HG02884 (cell line): ENCODE data around the gene SNAP29.
"Not testable (repeated sequence)": the region's sequence is repeated elsewhere in the genome, so short reads cannot be mapped to it uniquely, and the experiment has no call there.

ENCODE experiments used
- ATAC-seq: cut with Tn5 transposase; IDR thresholded peaks from one replicate; pipeline ENCODE4 v1.9.1; 2021; ENCODE audit warnings: mild to moderate bottlenecking, moderate library complexity; ENCODE audit not compliant: unreplicated experiment

The SNAP29 gene

DNA sequence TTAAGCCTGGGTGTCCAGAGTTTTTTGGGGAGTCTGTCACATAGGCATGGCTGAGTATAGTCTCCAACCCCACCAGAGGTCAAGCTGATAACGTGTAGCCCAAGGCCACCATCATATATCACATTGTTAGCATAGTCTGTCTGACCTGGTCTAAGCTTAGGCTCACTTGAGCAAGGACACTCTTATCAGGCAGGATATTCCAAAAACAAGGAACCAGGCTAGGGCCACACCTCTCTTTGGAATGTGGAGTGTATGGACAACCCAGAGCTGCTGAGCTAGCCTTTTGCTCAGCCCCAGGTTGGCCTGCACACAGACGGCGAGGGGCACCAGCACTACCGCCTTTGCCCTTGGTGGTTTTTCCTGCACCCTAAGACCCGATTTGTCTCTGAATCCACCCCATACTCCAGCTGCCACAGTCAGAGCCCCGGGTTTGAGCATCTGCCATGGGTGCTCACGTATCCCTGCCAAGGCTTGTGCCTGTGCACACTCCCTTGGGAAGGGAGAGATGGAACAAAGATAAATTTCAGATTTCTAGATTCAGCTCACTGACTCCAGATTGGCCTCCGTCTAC, 7.2 kb downstream of the SNAP29 start:
- no peak for ATAC-seq

DNA sequence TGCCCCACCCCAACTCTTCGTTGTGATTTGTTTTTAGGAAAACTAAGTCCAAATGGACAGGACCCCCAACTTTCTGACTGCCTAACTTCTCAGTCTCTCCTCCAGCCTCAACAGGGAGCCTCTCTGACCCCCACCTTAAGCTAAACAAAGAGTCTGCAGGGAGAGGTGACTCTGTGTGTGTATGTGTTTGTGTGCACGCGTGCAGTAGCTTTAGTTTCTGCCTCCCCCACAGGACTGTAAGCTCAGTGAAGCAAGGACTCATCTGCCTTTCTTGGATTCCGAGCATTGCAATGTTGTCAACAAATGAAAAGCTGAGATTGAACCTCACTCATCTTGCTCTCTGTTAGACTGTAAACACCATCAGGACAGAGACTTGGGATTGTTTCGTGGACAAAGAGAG, 7.9 kb downstream of the SNAP29 start:
- no peak for ATAC-seq

DNA sequence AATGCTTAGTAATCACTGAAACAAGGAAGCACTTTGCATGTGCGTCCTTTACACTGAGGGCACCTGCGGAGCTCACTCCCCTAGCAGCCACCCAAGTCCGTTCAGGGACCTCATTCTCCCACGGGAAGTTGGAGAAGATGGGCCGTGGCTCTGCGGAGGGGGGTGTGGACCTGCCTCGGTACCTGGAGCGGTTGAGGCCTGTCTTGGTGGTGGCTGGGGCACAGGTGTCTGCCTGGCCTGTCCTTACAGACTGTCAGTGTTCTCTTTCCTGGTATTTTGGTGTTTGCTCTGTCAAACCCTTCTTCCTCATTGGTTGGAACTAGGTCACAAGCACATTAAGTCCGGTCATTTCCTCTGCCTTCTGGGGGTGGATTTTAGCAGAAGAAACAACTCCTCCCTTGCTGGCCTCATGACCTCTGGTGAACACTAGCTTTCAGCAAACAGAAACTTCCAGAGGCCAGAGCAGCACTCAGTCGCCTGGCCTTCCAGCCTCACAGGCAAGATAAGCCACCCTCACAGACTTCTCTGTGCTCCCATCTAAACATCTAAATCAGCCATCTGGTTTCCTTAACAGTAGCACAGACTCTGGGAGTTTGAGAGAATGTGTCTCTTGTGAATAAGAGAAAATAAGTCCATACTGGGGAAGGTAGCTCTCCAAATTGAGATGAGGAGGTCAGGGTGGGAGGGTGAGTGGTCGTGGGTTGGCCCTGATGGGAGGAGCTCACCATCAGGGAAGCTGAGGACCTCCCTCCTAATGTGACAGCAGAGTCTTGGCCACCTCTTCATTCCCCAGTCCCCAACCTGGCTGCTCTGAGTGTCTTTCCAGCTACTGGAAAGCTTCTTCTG, 8.6 kb downstream of the SNAP29 start:
- no peak for ATAC-seq

DNA sequence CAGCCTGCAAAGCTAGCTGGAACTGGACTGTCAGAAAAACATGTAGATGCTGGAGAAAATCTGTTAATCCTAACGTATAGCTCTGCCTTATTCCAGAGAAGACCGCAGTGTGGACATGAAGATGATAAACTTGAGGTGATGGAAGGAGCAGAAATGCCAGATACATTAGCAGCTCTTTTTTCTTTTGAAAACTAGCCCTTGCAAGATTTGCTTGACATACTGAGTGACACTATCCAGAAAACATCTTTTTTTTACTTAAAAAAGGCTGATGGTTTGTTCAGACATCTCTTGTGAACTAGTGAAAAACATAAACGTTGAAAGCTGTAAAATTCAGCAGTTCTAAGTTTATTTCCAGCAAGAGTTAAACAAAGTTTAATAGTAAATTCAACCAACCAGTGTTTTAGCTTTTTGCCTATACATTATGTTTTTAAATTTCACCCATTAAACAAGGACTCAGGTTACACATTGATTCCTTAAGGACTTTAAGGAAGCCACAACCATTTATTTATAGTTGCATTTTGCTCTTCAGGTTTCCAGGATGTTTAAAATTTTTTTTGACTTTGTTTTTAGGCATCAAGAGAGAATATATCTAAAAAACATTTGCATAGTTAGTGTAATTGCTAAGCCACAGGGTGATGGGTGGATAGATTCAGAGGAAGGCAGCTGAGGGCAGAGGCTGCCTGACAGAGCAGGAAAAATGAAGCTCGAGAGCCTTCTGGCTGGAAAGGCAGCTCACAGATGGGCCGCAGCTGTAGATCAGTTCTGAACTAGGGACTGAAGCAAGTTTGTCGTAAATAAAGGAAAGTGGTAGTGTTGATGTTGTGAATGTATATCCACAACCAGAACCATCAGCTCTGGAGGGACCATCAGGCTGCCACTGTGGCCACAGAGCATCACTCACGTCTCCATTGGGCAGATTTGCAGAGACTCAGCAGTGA, 9.5 kb downstream of the SNAP29 start:
- ATAC-seq = no peak

DNA sequence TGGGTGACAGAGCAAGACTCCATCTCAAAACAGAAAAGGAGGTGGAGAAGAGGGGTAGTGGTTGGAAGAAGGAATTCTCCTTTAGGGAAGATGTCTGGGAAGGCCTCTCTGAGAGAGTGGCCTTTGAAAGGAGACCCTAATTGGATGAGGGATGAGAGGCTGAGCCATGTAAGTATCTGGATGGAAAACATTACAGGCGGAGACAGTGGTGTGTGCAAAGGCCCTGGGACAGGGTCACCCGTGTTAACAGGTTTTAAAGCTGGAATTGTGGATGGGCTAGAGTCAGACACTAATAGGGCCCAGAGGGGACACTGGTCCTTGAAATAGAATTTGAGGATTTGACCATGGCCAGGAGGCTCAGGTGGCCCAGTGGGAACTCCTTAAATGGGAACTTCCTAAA, 10.4 kb downstream of the SNAP29 start:
- ATAC-seq = no peak

DNA sequence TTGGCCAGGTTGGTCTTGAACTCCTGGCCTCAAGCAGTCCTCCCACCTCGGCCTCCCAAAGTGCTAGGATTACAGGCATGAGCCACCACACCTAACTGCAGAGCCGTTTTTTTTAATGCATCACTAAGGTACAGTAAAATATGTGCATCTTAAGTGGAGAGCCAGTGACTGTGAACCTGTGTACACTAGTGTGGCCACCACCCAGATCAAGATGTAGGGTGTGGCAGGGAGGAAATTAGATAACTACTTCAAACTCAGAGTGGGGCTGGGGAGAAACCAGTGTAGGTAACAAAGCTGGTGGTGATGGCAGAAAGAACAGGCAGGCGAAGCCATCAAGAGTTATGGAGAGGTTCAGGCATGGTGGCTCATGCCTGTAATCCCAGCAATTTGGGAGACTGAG, 14.4 kb downstream of the SNAP29 start:
- ATAC-seq = no peak

DNA sequence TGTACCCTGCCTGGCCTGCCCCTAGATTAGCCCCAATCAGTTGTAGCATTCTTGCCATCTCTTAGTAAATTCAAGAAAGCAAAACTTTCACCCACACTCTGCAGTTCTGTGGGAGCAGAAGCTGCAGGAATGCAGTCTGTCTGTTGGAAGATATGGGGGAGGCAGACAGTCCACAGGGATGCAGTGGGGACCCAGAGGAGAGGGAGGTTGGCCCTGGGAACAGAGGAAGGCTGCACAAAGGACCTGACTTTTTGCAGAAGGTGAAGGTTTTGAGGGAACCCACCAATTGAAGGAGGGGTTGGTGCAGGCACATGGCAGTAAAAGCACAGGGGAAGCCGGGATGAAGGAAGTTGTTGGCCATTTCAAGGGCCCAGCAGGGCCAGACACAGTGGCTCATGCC, 16.5 kb downstream of the SNAP29 start:
- no peak for ATAC-seq

DNA sequence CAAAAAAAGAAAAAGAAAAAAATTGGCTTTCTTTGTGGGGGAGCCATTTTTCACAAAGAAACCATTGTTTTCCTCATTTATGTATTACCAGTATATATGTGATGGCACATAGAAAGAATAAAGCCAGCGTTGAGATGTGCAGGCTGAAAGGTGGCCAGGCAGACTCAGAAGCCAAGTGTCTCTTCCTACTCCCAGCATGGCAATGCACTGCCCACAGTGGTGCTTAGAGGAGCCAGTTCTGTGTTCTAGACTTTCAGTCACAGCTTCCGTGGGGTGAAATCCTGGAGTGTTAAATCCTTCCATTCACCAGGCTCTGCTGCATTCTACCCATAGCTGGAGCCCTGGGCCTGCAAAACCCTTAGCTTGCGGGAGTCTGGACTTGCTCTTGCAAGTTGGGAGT, 18.9 kb downstream of the SNAP29 start:
- ATAC-seq = no peak

DNA sequence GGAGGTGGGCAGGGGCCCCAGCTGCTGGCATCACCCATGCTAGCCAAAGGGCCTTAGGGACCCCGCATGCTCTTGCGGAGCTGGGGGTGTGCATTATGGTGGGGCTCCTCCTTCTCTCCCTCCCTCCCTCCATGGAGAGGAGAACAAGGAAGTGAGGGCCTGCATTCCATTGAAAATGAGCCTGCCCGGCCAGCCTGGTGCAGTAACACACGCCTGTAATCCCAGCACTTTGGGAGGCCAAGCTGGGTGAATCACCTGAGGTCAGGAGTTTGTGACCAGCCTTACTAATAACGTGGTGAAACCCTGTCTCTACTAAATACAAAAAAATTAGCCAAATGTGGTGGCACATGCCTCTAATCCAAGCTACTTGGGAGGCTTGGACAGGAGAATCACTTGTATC, 22.4 kb downstream of the SNAP29 start:
- ATAC-seq = no peak

DNA sequence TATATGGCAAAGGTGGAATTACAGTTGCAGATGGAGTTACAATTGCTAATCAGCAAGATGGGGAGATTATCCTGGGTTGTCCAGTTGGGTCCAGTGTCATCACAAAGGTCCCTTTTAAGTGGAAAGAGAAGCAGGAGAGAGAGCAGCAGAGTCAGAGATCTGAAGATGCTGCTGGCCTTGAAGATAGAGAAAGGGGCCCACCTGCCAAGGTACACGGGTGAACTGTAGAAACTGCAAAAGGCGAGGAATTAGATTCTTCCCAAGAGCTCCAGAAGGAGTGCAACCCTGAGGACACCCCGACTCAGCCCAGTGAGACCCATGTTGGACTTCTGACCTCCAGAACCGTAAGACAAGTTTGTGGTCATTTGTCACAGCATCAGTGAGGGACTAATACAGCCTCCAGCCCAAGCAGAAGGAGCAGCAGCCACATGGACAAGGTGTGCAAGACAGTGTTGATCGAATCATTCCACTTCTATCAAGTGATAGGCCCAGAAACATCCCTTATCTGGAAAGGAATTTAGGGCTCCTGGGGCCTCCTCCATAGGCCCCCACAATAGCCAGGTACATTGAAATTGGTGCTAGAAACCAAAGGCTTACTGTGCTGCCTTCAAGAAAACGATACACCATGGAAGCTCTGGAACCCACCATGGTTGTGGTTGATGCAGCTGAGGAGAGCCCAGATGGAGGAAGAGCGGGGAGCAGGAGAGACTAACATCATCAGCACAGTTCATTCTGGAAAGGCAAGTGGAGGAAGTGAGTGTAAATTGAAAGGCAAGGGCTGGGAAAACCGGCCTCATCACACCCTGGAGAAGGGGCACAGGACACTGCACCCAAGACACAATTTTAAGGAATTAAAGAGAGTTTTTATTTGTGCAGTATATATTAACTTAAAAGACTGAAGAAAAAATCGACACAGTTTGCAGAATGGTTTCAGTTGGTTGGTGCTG, 23.3 kb downstream of the SNAP29 start:
- ATAC-seq = no peak

DNA sequence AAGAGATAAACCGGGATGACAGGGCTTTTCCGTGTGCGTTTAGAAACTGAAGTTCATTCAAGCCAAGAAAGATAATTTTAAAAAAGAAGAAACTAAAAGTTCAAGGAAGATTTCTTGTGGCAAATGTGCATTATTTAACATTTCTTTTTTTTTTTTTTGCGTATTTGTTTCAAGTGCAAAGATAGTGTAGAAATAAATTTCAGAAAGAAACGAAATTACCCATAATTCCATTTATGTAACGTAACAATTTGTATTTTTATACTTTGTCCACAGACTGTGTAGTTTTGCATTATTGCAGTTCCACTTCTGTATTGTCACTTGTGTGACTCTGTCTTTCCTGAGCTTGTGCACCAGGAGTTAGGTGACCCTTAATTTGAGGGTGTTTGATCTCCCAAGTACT, 24.0 kb downstream of the SNAP29 start:
- ATAC-seq = no peak

DNA sequence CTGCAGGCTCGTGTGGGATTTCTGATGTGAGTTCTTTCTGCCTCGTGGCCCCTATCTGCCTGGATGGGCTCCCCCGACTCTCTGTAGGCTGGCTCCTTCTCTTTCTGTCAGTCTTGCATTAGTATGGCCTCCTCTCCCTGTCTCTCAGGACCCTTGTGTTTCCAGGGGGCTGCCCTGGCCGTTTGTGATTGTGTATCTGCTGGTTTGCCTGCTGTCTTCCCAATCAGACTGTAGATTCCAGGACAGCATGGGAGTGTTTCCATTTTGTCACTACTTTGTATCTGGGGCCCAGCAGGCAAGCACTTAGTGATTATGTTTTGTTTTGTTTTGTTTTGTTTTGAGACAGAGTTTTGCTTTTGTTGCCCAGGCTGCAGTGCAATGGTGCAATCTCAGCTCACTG, 25.6 kb downstream of the SNAP29 start:
- no peak for ATAC-seq

DNA sequence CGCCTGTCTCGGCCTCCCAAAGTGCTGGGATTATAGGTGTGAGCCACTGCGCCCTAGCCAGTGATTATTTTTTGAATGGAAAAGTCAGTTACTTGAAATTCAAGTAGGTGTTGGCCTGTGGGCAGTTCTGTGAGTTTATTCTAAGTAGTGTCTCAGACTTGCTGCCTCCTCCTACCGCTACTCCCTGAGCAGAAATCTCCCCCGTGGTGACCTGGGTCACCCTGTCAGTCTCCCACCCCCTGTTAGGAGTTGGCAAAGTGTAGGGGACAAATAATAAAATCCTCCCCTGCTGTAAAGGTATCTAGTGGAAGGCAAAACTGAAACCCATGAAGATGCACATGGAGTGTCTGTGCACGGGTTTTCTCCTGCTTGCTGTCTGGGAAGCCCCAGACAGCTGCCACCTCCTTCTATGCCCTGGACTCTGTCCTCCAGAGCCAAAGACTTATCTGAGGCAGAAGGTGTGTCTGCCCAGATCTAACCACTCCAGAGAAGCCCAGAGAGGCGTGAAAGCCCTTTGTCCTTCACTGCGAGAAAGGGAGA, 26.3 kb downstream of the SNAP29 start:
- ATAC-seq = no peak

DNA sequence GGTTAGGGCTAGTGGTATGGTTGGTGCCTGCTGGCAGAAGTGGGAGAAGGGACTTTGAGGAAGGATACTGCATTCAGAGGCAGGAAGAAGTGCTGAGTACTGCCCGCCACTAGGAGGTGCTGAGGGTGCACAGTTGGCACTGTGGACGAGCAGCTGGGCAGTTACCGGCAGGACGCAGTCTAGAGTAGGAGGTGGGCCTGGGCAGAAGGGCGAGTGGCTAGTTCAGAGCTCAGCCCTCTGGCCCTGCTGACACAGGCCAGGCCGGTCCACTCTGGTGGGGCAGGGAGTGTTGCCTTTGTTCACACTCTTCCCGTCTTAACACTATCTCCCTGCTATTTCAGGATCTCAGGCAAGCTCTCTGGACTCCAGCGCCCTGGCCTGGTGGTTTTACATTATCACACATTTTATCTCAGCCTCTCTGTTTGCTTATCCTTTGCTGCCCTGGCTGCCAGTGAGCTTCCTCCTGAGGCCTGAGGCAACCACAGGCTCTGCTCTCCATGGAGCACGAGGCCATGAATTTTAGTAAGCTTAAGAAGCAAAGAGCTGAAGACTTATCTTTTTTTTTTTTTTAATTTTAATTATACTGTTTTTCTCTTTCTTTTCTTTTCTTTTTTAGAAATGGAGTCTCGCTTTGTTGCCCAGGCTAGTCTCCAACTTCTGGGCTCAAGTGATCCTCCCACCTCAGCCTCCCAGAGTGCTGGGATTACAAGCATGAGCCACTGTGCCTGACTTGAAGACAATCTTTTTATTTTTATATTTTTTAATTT, 26.9 kb downstream of the SNAP29 start:
- ATAC-seq = no peak

DNA sequence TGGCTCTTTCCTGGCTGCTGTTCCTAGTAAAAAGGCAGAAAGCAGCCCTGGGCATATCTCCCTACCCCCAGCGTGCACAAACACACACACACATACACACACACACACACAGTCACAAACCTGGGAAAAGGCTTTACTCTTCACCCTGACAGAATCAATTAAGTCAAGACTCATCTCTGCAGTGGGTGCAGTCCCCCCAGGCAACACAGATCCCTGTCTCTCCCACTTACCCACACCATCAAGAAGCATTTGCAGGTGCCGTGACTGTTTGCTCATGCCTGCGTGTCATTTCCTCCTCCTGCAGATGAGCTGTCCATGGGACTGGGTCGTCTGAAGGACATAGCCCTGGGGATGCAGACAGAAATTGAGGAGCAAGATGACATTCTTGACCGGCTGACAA, 28.6 kb downstream of the SNAP29 start:
- no peak for ATAC-seq

DNA sequence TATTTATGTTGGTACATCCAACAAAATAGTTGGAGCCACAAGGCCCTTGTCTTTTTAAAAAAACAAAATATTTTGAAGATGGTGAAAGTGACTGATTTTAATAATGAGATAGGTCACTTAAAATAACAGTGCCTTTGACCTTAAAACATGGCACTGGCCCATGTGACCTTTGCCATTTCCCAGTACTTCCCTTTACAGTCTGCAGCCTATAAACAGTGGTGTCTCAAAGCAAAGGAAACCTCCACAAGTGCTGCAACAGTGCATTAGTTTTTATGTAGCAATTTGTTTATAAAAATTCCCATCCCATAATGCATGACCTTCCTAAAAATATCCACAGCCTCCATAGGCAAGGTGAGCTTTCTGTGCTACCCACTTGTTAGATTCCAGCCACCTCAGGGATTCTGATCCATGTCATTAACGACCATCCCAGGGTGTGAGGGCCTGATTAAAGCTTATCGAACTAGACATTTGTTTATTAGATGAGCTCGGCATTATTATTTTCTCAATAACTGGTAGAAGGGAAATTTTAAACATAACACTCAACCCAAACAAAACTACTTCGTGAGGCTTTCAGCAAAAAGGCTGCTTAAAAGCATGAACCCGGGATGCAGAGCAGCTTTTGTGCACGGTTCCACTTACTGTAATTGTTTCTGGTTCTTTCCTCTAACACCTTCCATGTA, 30.4 kb downstream of the SNAP29 start:
- ATAC-seq = no peak

DNA sequence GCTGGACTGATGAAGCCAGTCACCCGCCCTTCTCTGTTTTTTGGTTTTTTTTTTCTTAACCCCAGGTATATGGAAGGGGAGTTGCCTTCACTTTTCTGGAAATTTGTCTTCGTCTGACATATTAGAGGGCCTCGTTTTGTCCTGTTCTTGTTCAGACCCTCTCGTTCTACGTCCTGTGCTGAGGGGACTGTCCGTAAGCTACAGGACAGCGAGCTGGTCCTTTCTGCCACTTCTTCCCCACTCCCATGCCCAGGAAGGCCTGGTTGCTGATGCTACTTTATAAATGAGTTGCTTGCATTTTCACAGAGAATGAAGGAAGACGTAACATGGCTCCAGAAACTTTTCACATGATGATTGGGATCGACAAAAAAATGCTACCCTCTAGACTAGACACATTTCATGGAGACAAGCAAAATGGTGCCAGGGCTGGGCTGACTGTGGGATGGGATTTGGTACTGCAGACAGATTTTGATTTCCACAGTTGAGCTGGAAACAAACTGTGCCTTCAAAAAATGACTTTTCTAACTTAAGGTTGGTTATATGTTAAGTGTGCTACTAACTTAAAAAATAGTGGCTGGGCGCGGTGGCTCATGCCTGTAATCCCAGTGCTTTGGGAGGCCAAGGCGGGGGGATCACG, 31.2 kb downstream of the SNAP29 start:
- no peak for ATAC-seq

DNA sequence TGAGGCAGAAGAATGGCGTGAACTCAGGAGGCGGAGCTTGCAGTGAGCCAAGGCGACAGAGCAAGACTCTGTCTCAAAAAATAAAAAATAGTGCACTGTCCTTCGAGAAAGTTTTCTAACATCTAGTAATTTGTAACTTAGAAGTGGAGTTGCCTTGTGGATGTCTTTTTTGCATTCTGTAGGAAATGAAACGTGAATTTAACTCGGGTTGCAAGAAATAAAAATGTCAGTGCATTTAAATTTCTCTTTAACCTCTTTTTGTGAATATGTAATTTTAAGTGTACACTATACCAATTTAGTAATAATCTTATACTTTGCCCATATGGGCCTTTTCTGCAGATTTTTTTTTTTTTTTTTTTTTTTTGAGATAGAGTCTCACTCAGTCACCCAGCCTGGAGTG, 32.2 kb downstream of the SNAP29 start:
- no peak for ATAC-seq

DNA sequence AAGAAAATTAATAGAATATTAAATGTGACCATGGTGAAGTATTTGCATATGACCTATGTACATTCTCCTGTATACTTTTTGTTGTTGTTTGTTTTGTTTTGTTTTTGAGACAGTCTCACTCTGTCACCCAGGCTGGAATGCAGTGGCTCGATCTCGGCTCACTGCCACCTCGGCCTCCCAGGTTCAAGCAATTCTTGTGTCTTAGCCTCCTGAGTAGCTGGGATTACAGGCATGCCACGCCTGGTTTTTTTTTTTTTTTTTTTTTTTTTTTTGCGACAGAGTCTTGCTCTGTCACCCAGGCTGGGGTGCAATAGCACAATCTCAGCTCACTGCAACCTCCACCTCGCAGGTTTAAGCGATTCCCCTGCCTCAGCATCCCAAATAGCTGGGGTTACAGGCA, 38.9 kb downstream of the SNAP29 start:
- not testable (repeated sequence) for ATAC-seq
